Measurements from ENCODE around the gene KCNJ6. TPM values are rescaled to one million over a fixed set of nuclear protein-coding genes. Genes with fewer than 3 reads are reported as not detected.
"Not testable (repeated sequence)": the region's sequence is repeated elsewhere in the genome, so short reads cannot be mapped to it uniquely, and the experiment has no call there.

The KCNJ6 gene
- total RNA-seq, 1 experiment from 2014 or later: 1.2 TPM

GRCh38 chr21:37592496-37592895 is 323.8 kb downstream of the KCNJ6 start:
- Histone ChIP-seq H3K23me2 (ENCODE audit: insufficient read length, low read depth, low read length, poor library complexity, severe bottlenecking) (no peaks in the 10 kb centered on the region), H3K27me3 (ENCODE audit: insufficient read depth, low read length) (no peaks in the 10 kb centered on the region), H4K20me1 (ENCODE audit: control insufficient read depth, insufficient read depth, insufficient read length) (no peaks in the 10 kb centered on the region), H3K9me3 (ENCODE audit: control insufficient read depth, low read depth, low read length) (no peaks in the 10 kb centered on the region), H3K4ac (ENCODE audit: low read depth, low read length) (no peak overlapping the region), H2BK120ac (ENCODE audit: low read depth, low read length, poor library complexity, severe bottlenecking) (peak overlapping the region; percentile 86), H3K56ac (ENCODE audit: insufficient read length, low read depth, low read length) (peak overlapping the region; percentile 41), H3T11ph (ENCODE audit: low read length) (peak overlapping the region; percentile 1), H3K23ac (ENCODE audit: insufficient read length, low read depth, low read length) (no peak overlapping the region), H4K8ac (replicated peaks; ENCODE audit: insufficient read length, low read depth, low read length) (no peak overlapping the region), H3K14ac (ENCODE audit: insufficient read depth, low read length) (peak overlapping the region; percentile 44), H2AFZ (ENCODE audit: low read length) (no peak overlapping the region), H3K18ac (ENCODE audit: insufficient read length, low read depth, low read length) (peak overlapping the region; percentile 65), H3K27ac (ENCODE audit: insufficient read length, low read depth, low read length) (peak overlapping the region; percentile 96), H4K91ac (ENCODE audit: insufficient read length, low read depth, low read length) (no peak overlapping the region), H3K79me1 (ENCODE audit: insufficient read depth, low read depth, low read length, poor library complexity, severe bottlenecking) (no peaks in the 10 kb centered on the region), H3K9ac (ENCODE audit: extremely low read depth, insufficient read length, low read length) (no peak overlapping the region), H4K5ac (ENCODE audit: insufficient read length, low read depth, low read length) (no peak overlapping the region), H3K4me1 (ENCODE audit: insufficient read depth, low read length) (peaks cover 17% of the 10 kb centered on the region), H3K79me2 (ENCODE audit: insufficient read depth, low read length) (peaks cover 2% of the 10 kb centered on the region; the same call in 1 of the 2 replicates), H3K4me2 (ENCODE audit: insufficient read depth, insufficient read length, low read length) (peak overlapping the region; percentile 44), H2BK12ac (ENCODE audit: insufficient read length, low read depth, low read length) (no peak overlapping the region), H2BK20ac (ENCODE audit: low read depth, low read length, poor library complexity, severe bottlenecking) (no peak overlapping the region), H2BK15ac (ENCODE audit: low read depth, low read length) (no peak overlapping the region), H2AK5ac (ENCODE audit: insufficient read length, low read length) (no peak overlapping the region), H2BK5ac (ENCODE audit: insufficient read length, low read length) (peak overlapping the region; percentile 6)
- Mint-ChIP-seq H3K27ac (peak overlapping the region in 2 of 3 experiments; percentile 77 to 95; a peak in 6 of 7 replicates), H3K27me3 (ENCODE audit: low read depth) (peaks cover 1% of the 10 kb centered on the region; the same call in 1 of the 2 replicates), H3K4me3 (no peak overlapping the region; a peak in 2 of 5 replicates), H3K9me3 (peaks cover 0 to 9% of the 10 kb centered on the region in 2 experiments; a peak in 3 of 5 replicates), H3K4me1 (peaks cover 10 to 11% of the 10 kb centered on the region in 2 experiments), H3K36me3 (ENCODE audit: insufficient read depth in 1 of 3, low read depth in 3 of 3) (peaks cover 0 to 7% (median 0%) of the 10 kb centered on the region in 3 experiments; a peak in 2 of 7 replicates)
- TF ChIP-seq, protein P1, sequence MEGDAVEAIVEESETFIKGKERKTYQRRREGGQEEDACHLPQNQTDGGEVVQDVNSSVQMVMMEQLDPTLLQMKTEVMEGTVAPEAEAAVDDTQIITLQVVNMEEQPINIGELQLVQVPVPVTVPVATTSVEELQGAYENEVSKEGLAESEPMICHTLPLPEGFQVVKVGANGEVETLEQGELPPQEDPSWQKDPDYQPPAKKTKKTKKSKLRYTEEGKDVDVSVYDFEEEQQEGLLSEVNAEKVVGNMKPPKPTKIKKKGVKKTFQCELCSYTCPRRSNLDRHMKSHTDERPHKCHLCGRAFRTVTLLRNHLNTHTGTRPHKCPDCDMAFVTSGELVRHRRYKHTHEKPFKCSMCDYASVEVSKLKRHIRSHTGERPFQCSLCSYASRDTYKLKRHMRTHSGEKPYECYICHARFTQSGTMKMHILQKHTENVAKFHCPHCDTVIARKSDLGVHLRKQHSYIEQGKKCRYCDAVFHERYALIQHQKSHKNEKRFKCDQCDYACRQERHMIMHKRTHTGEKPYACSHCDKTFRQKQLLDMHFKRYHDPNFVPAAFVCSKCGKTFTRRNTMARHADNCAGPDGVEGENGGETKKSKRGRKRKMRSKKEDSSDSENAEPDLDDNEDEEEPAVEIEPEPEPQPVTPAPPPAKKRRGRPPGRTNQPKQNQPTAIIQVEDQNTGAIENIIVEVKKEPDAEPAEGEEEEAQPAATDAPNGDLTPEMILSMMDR (conservative IDR thresholded peaks at IDR 0.05): no peak
- WGBS (ENCODE audit: extremely low coverage, insufficient read length, low lambda C conversion rate): no CpG with 5 or more reads among the region's 4 CpGs
- peak; percentile 62 for DNase-seq

- H4K20me1 ChIP-seq (ENCODE audit: control insufficient read depth, insufficient read depth, insufficient read length); H2BK5ac ChIP-seq (ENCODE audit: insufficient read length, low read length); H3K14ac ChIP-seq (ENCODE audit: insufficient read depth, low read length); H2AK5ac ChIP-seq (ENCODE audit: insufficient read length, low read length); H3K4me3 Mint-ChIP-seq; H4K8ac ChIP-seq (replicated peaks; ENCODE audit: insufficient read length, low read depth, low read length); H3K79me1 ChIP-seq (ENCODE audit: insufficient read depth, low read depth, low read length, poor library complexity, severe bottlenecking); H3K9me3 Mint-ChIP-seq; H3K9me3 ChIP-seq (ENCODE audit: control insufficient read depth, low read depth, low read length); H3K79me2 ChIP-seq (ENCODE audit: insufficient read depth, low read length); H3K27me3 Mint-ChIP-seq (ENCODE audit: low read depth); H3K36me3 Mint-ChIP-seq (ENCODE audit: insufficient read depth in 1 of 3, low read depth in 3 of 3); H3K23ac ChIP-seq (ENCODE audit: insufficient read length, low read depth, low read length); H2BK15ac ChIP-seq (ENCODE audit: low read depth, low read length); H3K4ac ChIP-seq (ENCODE audit: low read depth, low read length); H3K27me3 ChIP-seq (ENCODE audit: insufficient read depth, low read length); H3K56ac ChIP-seq (ENCODE audit: insufficient read length, low read depth, low read length); H2BK20ac ChIP-seq (ENCODE audit: low read depth, low read length, poor library complexity, severe bottlenecking); H2BK12ac ChIP-seq (ENCODE audit: insufficient read length, low read depth, low read length); H2BK120ac ChIP-seq (ENCODE audit: low read depth, low read length, poor library complexity, severe bottlenecking); H2AFZ ChIP-seq (ENCODE audit: low read length); H4K5ac ChIP-seq (ENCODE audit: insufficient read length, low read depth, low read length); H3K18ac ChIP-seq (ENCODE audit: insufficient read length, low read depth, low read length); H4K91ac ChIP-seq (ENCODE audit: insufficient read length, low read depth, low read length); H3K23me2 ChIP-seq (ENCODE audit: insufficient read length, low read depth, low read length, poor library complexity, severe bottlenecking); H3T11ph ChIP-seq (ENCODE audit: low read length): not testable (repeated sequence)
- Histone ChIP-seq H3K9ac (ENCODE audit: extremely low read depth, insufficient read length, low read length) (peak overlapping the region; percentile 84), H3K4me2 (ENCODE audit: insufficient read depth, insufficient read length, low read length) (peak overlapping the region; percentile 44), H3K27ac (ENCODE audit: insufficient read length, low read depth, low read length) (peak overlapping the region; percentile 96), H3K4me1 (ENCODE audit: insufficient read depth, low read length) (peaks cover 17% of the 10 kb centered on the region)
- DNase-seq: peak; percentile 58
- H3K4me1 Mint-ChIP-seq: peaks cover 10 to 11% of the 10 kb centered on the region in 2 experiments
- no CpG with 5 or more reads among the region's 12 CpGs for WGBS (ENCODE audit: extremely low coverage, insufficient read length, low lambda C conversion rate)
- peak overlapping the region in 2 of 3 experiments; percentile 58 to 96; a peak in 5 of 7 replicates for H3K27ac Mint-ChIP-seq
These were observed 324.3 kb downstream of the KCNJ6 start for GRCh38 chr21:37591994-37592393.

All from H9 (cell line).